ENCODE data around the gene RALGAPA2.
"Not testable (repeated sequence)": the region's sequence is repeated elsewhere in the genome, so short reads cannot be mapped to it uniquely, and the experiment has no call there.

The RALGAPA2 gene

GRCh38 chr20:20566516-20566915 lies 145.9 kb downstream of the RALGAPA2 start:
- DNase-seq: no peak

- no peak for DNase-seq
These were observed 148.2 kb downstream of the RALGAPA2 start for GRCh38 chr20:20564279-20564678.

DNA sequence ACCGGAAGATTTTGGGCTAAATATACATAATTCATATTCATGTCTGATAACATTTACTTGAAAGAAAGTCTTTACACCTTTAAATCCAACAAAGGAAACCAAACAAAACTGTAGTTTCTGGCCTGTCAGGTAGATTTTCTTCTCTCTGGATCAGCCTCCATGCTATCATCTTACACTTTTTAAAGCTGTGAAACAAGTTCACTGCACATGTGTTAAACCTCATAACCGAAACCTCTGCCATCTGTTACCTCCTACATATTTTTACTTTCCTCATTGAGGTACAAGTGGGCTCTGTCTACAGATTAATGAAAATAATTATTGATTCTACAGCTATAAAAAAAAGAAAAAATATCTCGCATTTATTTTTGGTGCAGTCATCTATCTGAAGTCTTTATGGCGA lies 149.9 kb downstream of the RALGAPA2 start:
- DNase-seq: no peak

GRCh38 chr20:20561841-20562240 lies 150.6 kb downstream of the RALGAPA2 start:
- no peak for DNase-seq

DNA sequence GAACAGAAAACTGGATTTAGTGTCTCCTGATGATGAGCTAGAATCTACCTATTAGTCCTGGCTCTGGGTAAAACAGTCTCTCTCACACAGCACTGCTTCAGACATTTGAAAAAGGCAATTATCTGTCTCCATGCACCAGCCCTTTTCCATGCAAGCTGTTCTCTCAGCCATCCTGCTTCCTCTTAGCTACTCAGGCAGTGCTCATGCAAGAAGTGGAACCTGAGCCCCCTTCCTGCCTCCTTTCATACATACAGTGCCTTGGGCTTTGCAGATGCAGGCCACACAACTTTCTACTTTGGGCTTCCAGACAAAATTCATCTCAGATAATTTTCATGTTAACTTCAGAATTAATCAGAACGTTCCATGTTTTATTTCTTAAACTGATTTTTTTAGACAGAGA lies 151.3 kb downstream of the RALGAPA2 start:
- DNase-seq: no peak

- no peak for DNase-seq
These were observed 155.0 kb downstream of the RALGAPA2 start for GRCh38 chr20:20557406-20557805.

- no peak for DNase-seq
These were observed 156.6 kb downstream of the RALGAPA2 start for GRCh38 chr20:20555838-20556237.

GRCh38 chr20:20554951-20555350 lies 157.5 kb downstream of the RALGAPA2 start:
- DNase-seq: no peak

DNA sequence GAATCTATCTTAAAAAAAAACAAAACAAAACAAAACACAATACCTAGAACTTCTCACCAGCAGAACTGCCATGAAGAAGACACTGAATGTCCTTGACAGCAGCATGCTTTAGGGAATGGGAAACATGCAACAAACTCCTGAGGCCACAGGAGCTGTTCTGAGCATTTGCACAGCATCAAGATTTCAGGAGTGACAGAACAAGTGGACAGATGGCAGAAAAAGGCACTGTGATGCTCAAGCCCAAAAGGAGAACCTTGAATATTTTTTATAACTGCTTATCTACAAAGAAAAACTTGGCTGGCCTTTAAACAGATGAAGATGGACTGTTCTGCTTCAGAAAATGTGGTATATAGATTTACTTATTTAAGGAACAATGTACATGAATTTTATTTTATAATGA lies 158.9 kb downstream of the RALGAPA2 start:
- DNase-seq: no peak

- no peak for DNase-seq
These were observed 160.4 kb downstream of the RALGAPA2 start for GRCh38 chr20:20552076-20552475.

DNA sequence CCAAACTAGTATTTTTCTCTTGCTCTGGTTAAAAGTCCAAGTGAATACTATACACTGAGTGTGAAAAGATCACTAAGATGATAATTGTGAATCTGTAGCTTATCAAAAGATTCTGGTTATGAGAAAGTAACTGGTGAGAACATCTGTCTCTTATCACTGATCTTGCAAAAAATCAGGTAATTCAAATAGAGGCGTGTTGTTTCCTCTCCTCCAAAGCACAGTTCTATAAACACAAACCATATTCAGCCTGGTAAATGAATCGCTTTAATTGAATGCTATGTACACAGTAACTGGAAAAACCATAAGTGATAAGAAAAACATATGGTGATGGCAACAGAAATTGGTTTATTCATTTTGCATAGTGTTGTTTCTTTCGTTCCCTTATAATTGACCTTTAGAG lies 161.0 kb downstream of the RALGAPA2 start:
- DNase-seq: no peak

- DNase-seq: no peak
These were observed 162.7 kb downstream of the RALGAPA2 start for GRCh38 chr20:20549704-20550103.

GRCh38 chr20:20549267-20549612 lies 163.2 kb downstream of the RALGAPA2 start:
- DNase-seq: no peak

- DNase-seq: no peak
These were observed 163.7 kb downstream of the RALGAPA2 start for GRCh38 chr20:20548527-20549266.

- no peak for DNase-seq
These were observed 164.6 kb downstream of the RALGAPA2 start for GRCh38 chr20:20547876-20548266.

GRCh38 chr20:20547221-20547875 lies 165.1 kb downstream of the RALGAPA2 start:
- DNase-seq: no peak

GRCh38 chr20:20546402-20546801 lies 166.0 kb downstream of the RALGAPA2 start:
- DNase-seq: no peak

GRCh38 chr20:20543348-20543747 lies 169.1 kb downstream of the RALGAPA2 start:
- DNase-seq: not testable (repeated sequence)

DNA sequence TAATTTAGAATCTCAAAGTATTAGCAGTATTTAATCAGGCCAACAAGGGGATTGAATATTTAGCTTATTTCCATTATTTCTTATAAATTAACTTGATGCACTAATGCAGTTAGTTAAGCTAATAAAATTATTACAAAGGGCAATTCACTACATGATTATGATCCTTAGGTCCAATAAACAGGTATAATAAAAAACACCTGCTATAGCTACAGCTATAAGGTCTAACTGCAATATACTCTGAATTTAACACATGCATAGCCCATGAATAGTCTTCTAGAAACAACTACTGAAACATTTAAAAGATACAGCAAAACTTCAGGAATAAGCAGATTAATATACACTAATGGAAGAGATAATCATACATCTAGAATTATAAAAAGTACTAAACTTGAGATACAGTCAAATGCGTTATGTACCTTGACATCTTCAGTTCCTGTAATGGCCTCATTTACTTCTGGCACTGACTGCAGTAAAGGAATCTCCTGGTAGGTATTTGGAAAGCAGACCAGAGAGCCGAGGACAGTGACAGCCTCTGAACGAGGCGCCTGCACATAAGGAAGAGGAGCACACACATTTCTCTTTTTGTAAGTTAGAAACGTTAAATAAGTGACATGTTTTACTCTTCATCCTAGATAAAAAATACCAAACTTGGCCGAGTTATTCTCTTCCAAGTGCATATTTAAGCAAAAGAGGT lies 176.1 kb downstream of the RALGAPA2 start:
- no peak for DNase-seq

GRCh38 chr20:20535051-20535450 lies 177.4 kb downstream of the RALGAPA2 start:
- no peak for DNase-seq

DNA sequence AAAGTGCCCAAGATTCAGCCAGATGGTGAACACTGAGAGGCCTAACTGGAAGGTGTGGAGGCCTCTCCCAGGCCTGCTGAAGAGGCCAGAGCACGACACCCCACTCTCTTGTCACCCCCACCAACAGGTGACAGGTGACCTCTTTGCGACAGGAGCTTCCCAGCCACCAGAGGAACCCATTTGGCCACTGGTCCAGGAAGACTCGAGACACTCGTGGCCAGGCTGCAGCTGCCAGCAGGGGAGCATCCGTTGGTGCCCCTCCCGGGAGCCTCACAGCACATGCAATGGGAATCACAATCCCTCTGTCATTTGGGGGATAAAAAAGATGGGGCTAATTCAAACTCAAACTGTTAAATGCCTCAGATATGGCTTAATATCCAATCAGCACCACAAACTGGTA lies 181.2 kb downstream of the RALGAPA2 start:
- DNase-seq: no peak

DNA sequence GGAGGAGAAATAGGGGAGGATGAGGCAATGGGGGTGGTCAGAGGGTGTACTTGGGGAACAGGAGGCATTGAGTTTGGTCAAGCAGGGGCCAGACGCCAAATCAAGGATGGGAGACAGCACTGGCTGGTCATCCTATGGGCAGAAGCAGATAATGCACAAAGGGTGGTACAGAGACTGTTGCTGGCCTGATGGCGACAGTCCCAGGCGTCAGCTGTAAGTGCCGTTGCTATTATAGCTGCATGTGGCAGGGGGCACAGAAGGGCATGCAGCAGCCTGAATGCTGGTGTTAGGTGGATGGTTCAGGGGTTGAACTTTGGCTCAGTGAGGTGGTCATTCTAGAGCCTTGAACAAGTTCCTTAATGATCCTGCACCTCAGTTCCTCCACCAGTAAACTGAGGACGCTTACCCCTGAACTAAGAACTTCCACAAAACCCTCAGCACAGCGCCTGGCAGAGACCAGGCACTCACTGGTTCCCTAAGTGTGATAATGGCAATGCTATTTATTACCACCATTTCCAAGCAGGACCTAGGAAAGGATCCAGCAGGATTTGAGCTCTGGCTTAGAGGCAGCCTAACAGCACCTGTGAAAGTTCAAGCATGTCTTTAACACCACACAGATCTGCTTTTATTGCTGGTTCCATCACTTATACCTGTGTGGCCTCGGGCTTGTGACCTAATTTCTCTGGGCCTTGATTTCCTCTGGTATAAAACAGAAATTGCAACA lies 181.9 kb downstream of the RALGAPA2 start:
- DNase-seq: no peak

DNA sequence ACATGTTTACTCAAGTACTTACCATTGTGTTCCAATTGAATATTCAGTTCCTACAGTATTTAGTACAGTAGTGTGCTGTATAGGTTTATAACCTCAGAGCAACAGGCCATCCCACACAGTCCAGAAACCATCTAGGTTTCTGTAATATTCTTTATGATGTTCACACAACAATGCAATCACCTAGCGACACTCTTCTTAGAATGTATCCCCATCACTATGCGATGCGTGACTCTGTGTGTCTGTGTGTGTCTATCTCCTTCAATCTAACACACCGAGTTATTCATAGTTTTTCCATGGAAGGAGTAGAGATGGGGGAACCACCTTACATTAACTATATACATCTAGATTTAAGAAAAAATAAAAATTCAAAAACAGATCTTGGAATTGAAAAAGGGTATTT lies 182.8 kb downstream of the RALGAPA2 start:
- DNase-seq: no peak

GRCh38 chr20:20528861-20529260 lies 183.6 kb downstream of the RALGAPA2 start:
- no peak for DNase-seq

All from activated CD4-positive, alpha-beta T cell treated with anti-CD3 and anti-CD28 coated beads for 1 hour (primary cell).